CD14-positive monocyte (primary cell): ENCODE results near the gene BICDL1. TPM values are rescaled to one million over a fixed set of nuclear protein-coding genes. Genes with fewer than 3 reads are reported as not detected.

Experiments
- DNase-seq, 3 donors: peaks; one replicate each; pipeline ENCODE4 v3.0.0-alpha.2; 2011 to 2022
- H2AFZ ChIP-seq: 2 replicates; pipeline ENCODE4 v1.6.0; 2012; ENCODE audit warnings: mild to moderate bottlenecking, low read depth, low read length, inconsistent platforms; ENCODE audit not compliant: insufficient read depth, poor library complexity, severe bottlenecking
- H3K27ac ChIP-seq, 2 donors: 1 replicate in 1 of 2; 2 replicates in 1 of 2; pipeline ENCODE4 v1.5.1; 2012 to 2013; ENCODE audit warnings: low read length in 2 of 2, control low read depth in 1 of 2, inconsistent platforms in 1 of 2, low read depth in 1 of 2, mild to moderate bottlenecking in 1 of 2
- H3K27me3 ChIP-seq, 2 donors: one replicate each; pipeline versions ENCODE4 v1.6.0 to v1.6.1; 2011 to 2013; ENCODE audit warnings: low read length in 2 of 2; ENCODE audit not compliant: control insufficient read depth in 2 of 2, insufficient read depth in 2 of 2
- H3K36me3 ChIP-seq, 2 donors: replicated peaks in 1 of 2; 1 replicate in 1 of 2; 2 replicates in 1 of 2; pipeline versions ENCODE4 v1.5.1 to v1.6.1; 2012 to 2013; ENCODE audit warnings: low read length in 2 of 2, control low read depth in 1 of 2, inconsistent platforms in 1 of 2, mild to moderate bottlenecking in 1 of 2; ENCODE audit not compliant: insufficient read depth in 2 of 2, control insufficient read depth in 1 of 2
- H3K4me1 ChIP-seq, 2 donors: 1 replicate in 1 of 2; 2 replicates in 1 of 2; pipeline versions ENCODE4 v1.5.1 to v1.6.1; 2012 to 2013; ENCODE audit warnings: low read length in 2 of 2, control low read depth in 1 of 2, inconsistent platforms in 1 of 2, mild to moderate bottlenecking in 1 of 2, moderate library complexity in 1 of 2; ENCODE audit not compliant: insufficient read depth in 2 of 2, control insufficient read depth in 1 of 2
- H3K4me2 ChIP-seq: replicated peaks from 2 replicates; pipeline ENCODE3; 2012; ENCODE audit warnings: low read length, moderate library complexity, mild to moderate bottlenecking; ENCODE audit not compliant: poor library complexity, severe bottlenecking; ENCODE audit errors: extremely low read depth
- H3K4me3 ChIP-seq, 3 experiments: fragments of 200-600 bp in 1 of 3; sonication (generic) in 1 of 3; replicated peaks in 1 of 3; 1 replicate in 2 of 3; 2 replicates in 1 of 3; pipeline ENCODE4 v1.5.1; 2011 to 2013; ENCODE audit warnings: low read length in 3 of 3, mild to moderate bottlenecking in 3 of 3, control low read depth in 2 of 3, low read depth in 2 of 3, inconsistent platforms in 1 of 3, moderate library complexity in 1 of 3
- H3K79me2 ChIP-seq: 2 replicates; pipeline ENCODE4 v1.6.0; 2012; ENCODE audit warnings: mild to moderate bottlenecking, control low read depth, inconsistent platforms, low read length, moderate library complexity; ENCODE audit not compliant: insufficient read depth
- H3K9ac ChIP-seq: 2 replicates; pipeline ENCODE4 v1.6.0; 2017; ENCODE audit warnings: low read length, mild to moderate bottlenecking; ENCODE audit not compliant: insufficient read depth, poor library complexity, severe bottlenecking
- H3K9me3 ChIP-seq, 2 donors: replicated peaks in 1 of 2; 1 replicate in 1 of 2; 2 replicates in 1 of 2; pipeline versions ENCODE4 v1.5.1 to v1.6.1; 2012 to 2013; ENCODE audit warnings: low read length in 2 of 2, control low read depth in 1 of 2; ENCODE audit not compliant: control insufficient read depth in 1 of 2, insufficient read depth in 1 of 2
- H4K20me1 ChIP-seq: 2 replicates; pipeline ENCODE4 v1.6.0; 2012; ENCODE audit warnings: mild to moderate bottlenecking, low read length, control low read depth, moderate library complexity; ENCODE audit not compliant: insufficient read depth
- H3K27ac Mint-ChIP-seq, 7 donors: one replicate each; pipeline ENCODE4 v1.8.0; 2020; ENCODE audit warnings: mild to moderate bottlenecking in 7 of 7, mixed read lengths in 7 of 7, moderate library complexity in 6 of 7, inconsistent platforms in 2 of 7
- H3K27me3 Mint-ChIP-seq, 3 donors: one replicate each; pipeline ENCODE4 v1.8.0; 2021 to 2022; ENCODE audit warnings: low read depth in 3 of 3, mild to moderate bottlenecking in 3 of 3, mixed read lengths in 3 of 3, moderate library complexity in 3 of 3, inconsistent platforms in 1 of 3
- H3K36me3 Mint-ChIP-seq, 2 donors: one replicate each; pipeline ENCODE4 v1.8.0; 2020; ENCODE audit warnings: mixed read lengths in 2 of 2, inconsistent platforms in 1 of 2, mild to moderate bottlenecking in 1 of 2
- H3K4me1 Mint-ChIP-seq: one replicate; pipeline ENCODE4 v1.8.0; 2020; ENCODE audit warnings: mild to moderate bottlenecking, mixed read lengths
- H3K4me3 Mint-ChIP-seq, 2 donors: one replicate each; pipeline ENCODE4 v1.8.0; 2020; ENCODE audit warnings: mild to moderate bottlenecking in 2 of 2, mixed read lengths in 2 of 2, moderate library complexity in 1 of 2
- H3K9me3 Mint-ChIP-seq, 7 donors: one replicate each; pipeline ENCODE4 v1.8.0; 2020 to 2022; ENCODE audit warnings: mixed read lengths in 7 of 7, mild to moderate bottlenecking in 6 of 7, moderate library complexity in 6 of 7, inconsistent platforms in 2 of 7
- CTCF ChIP-seq: fragments of 200-600 bp; IDR thresholded peaks from one replicate; pipeline ENCODE4 v1.8.0; 2022; ENCODE audit warnings: antibody characterized with exemption, mild to moderate bottlenecking
- WGBS: methylation state at CpG from one replicate; pipeline ENCODE4 v1.1.5; 2013; ENCODE audit warnings: missing lambda C conversion rate; ENCODE audit not compliant: insufficient coverage; 5-methylcytosine and 5-hydroxymethylcytosine counted together
- intact Hi-C, 2 donors: fragments of 100-400 bp; cut with micrococcal nuclease; formaldehyde crosslinking; loops; one replicate each; pipeline versions ENCODE4 v1.15.0 to v1.15.1; 2023
- polyA plus RNA-seq, 3 donors: library from polyadenylated mRNA; depleted of rRNA in 1 of 3; unstranded in 2 of 3; stranded (reverse) in 1 of 3; fragments of 300-500 nt in 2 of 3; fragments of >200 nt in 1 of 3; fragmentation: Illumina TruSeq in 2 of 3; gene quantifications; 1 replicate in 2 of 3; 2 replicates in 1 of 3; pipeline ENCODE4 v1.2.3, GENCODE V29; 2012 to 2021

BICDL1 gene
- polyA plus RNA-seq, 3 donors, result 0.13 TPM; not detected in 2

GRCh38 chr12:120101182-120101581 lies 112.1 kb downstream of the BICDL1 start:
- no peak for DNase-seq
- H4K20me1 ChIP-seq, result peaks cover 98% of the 10 kb centered on the region

GRCh38 chr12:120101617-120102016 lies 112.6 kb downstream of the BICDL1 start:
- intact Hi-C loops, result no loop called here
- H3K9me3 ChIP-seq, result no peaks in the 10 kb centered on the region
- no peak overlapping the region for H3K4me3 ChIP-seq
- Mint-ChIP-seq H3K9me3 (no peaks in the 10 kb centered on the region), H3K27ac (peak overlapping the region in 2 of 7 donors; percentile 19 to 50), H3K4me3 (no peak overlapping the region), H3K27me3 (no peaks in the 10 kb centered on the region), H3K36me3 (peaks cover 79 to 98% of the 10 kb centered on the region in 2 donors), H3K4me1 (peaks cover 10% of the 10 kb centered on the region)
- H3K27ac ChIP-seq, result peak overlapping the region in 1 of 2 donors; percentile 29
- H3K27me3 ChIP-seq, result no peaks in the 10 kb centered on the region
- TF ChIP-seq CTCF, result no peak
- H3K79me2 ChIP-seq, result peaks cover 80% of the 10 kb centered on the region
- peaks cover 8 to 19% of the 10 kb centered on the region in 2 donors for H3K4me1 ChIP-seq
- H4K20me1 ChIP-seq, result peaks cover 98% of the 10 kb centered on the region
- no peak overlapping the region for H3K4me2 ChIP-seq
- WGBS, result 90% methylated on average over 13 of the region's 13 CpGs
- peaks cover 85 to 100% of the 10 kb centered on the region in 2 donors for H3K36me3 ChIP-seq
- H2AFZ ChIP-seq, result no peak overlapping the region
- no peak for DNase-seq
- no peak overlapping the region for H3K9ac ChIP-seq

More at GRCh38 chr12:120101182-120101581, 112.1 kb downstream of the BICDL1 start:
- no peak for TF ChIP-seq CTCF
- Histone ChIP-seq H3K27ac (peak overlapping the region in 1 of 2 donors; percentile 29), H3K9me3 (no peaks in the 10 kb centered on the region), H3K4me3 (no peak overlapping the region), H2AFZ (no peak overlapping the region), H3K4me2 (no peak overlapping the region), H3K9ac (no peak overlapping the region), H3K79me2 (peaks cover 75% of the 10 kb centered on the region), H3K4me1 (peaks cover 8 to 19% of the 10 kb centered on the region in 2 donors), H3K36me3 (peaks cover 88 to 100% of the 10 kb centered on the region in 2 donors), H3K27me3 (no peaks in the 10 kb centered on the region)
- H3K27me3 Mint-ChIP-seq, result no peaks in the 10 kb centered on the region
- intact Hi-C loops, result no loop called here
- peaks cover 10% of the 10 kb centered on the region for H3K4me1 Mint-ChIP-seq
- peaks cover 79 to 98% of the 10 kb centered on the region in 2 donors for H3K36me3 Mint-ChIP-seq
- no peaks in the 10 kb centered on the region for H3K9me3 Mint-ChIP-seq
- WGBS, result 82% methylated on average over 10 of the region's 11 CpGs
- no peak overlapping the region for H3K4me3 Mint-ChIP-seq
- H3K27ac Mint-ChIP-seq, result peak overlapping the region in 2 of 7 donors; percentile 19 to 21
